KOPT-K1 (cell line): ENCODE measurements around the gene ARHGAP35.
"Not testable (repeated sequence)": the region's sequence is repeated elsewhere in the genome, so short reads cannot be mapped to it uniquely, and the experiment has no call there.

Source experiments
- H3K27ac ChIP-seq: fragments of 200-600 bp; sonication (generic); 2 replicates; pipeline ENCODE4 v1.5.1; 2016; ENCODE audit warnings: antibody characterized with exemption, mild to moderate bottlenecking, low read depth, low read length; ENCODE audit not compliant: poor library complexity, severe bottlenecking
- H3K36me3 ChIP-seq: fragments of 200-600 bp; sonication (generic); 2 replicates; pipeline ENCODE4 v1.5.1; 2017; ENCODE audit warnings: antibody characterized with exemption, mild to moderate bottlenecking, low read length, moderate library complexity; ENCODE audit not compliant: insufficient read depth
- H3K9me3 ChIP-seq: fragments of 200-600 bp; sonication (generic); 2 replicates; pipeline ENCODE4 v1.5.1; 2017; ENCODE audit warnings: antibody characterized with exemption, low read length, mild to moderate bottlenecking; ENCODE audit not compliant: insufficient read depth, poor library complexity, severe bottlenecking

Gene ARHGAP35

DNA sequence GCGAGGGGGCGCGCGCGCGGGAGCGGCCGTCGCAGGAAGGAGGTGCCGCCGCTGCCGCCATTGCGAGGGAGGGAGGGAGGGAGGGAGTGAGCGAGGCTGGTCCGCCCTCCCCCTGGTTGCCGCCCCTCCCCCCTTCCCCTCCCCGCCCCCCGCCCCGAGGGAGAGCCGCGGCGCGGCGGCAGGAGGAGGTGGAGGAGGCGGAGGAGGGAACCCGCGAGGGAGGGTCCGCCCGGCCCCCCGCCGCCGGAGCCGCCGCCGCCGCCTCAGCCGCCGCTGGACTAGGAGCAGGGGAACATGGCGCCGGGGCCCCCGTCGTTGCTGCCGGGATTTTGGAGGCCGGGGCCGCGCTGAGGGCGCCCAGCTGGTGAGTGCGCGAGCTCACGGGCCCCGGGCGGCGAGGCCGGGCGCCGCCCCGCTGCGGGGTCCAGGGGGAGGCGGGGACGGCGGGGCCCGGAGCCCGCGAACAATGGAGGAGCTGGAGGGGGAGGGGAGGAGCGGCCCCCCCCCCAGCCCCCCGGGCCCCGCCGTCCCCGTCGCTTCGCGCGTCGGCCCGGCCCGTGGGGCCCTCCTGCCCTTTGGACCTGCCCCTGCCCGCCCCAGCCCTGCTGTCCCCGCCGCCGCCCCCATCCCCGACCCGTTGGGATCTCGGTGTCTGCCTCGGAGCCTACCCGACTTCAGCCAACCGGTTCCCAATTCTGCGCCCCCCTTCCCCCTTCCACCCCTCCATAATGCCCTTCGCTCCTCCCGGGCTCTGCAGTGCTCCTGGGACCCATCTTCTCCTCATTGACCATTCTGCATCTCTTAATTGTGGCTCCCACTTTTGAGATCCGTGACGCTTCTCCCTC is at the start of gene ARHGAP35:
TSS of gene ARHGAP35 (plus strand) at position 152 of the 845 bp plus-strand sequence. CDS start 57,679 bp downstream, outside the sequence.
- no peaks in the 10 kb centered on the region for H3K9me3 ChIP-seq
- peak within 1 kb of the TSS; percentile 99 for H3K27ac ChIP-seq
- H3K36me3 ChIP-seq, result 0 out of 2 replicates have a peak, but pooled peaks cover 8% of the 10 kb centered on the region

DNA sequence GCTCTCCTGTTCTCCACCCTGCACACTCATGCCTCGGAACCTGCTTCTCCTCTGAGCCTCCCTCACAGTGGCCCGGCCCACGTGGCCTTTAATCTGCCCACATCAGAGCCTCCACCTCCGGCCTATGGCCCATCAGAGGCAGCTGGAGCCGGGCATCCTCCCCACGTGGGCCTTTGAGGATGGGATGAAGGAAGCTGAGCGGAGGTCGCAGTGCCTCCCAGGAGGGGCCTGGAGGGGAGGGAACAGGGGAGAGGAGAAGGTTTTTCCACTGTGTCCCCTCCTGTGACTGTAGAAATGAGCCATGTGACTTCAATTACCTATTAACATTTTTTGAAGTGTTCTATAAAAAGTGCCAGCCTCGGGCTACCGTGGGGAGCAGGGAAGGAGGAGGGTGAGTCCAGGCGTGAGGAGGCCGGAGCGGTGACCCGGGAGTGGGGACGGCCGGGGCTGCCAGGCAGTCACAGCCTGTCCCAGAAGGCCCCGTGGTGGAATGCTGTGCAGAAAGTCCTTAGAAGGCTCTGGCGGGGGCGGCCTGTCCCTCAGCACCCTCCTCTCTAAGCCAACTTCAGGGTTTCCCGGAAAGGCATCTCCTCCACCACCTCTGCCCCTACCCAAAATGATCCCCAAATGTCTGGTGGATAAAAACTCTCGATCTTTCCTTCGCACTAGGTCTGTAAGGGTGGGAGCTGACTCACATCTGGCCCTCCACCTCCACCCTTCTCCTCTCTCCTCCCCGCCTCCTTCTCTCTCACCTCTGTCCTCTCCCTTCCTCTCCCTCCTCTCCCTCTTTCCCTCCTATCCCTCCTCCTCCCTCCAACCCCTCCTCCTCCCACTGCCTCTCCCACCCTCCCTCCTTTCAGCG is 47.6 kb upstream of the ARHGAP35 start:
- H3K9me3 ChIP-seq, result no peaks in the 10 kb centered on the region

DNA sequence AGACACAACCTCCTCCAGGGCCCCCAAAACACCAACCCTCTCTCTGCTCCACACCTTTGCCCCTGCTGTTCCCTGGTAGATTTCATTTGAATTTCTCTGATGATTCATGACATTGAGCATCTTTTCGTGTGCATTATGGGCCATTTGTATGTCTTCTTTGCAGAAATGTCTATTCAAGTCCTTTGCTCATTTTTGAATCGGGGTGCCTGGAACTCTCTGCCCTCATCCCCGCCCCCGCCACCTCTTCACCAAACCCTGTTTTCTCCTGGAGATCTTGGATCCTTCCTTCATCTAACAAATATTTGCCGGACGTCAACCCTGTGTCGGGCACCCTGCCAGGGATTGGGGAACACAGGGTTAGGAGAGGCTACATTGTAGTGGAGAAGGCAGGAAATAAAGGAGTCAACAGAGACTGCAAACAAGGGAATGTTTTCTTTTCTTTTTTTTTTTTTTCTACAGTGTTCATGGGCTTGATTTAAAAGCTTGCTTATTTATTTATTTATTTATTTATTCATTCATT is 46.9 kb upstream of the ARHGAP35 start:
- Histone ChIP-seq H3K27ac (peak overlapping the region; percentile 55), H3K36me3 (no peaks in the 10 kb centered on the region), H3K9me3 (no peaks in the 10 kb centered on the region)

More for the DNA sequence above, 47.6 kb upstream of the ARHGAP35 start:
- Histone ChIP-seq H3K36me3 (no peaks in the 10 kb centered on the region), H3K27ac (peak overlapping the region; percentile 55)

DNA sequence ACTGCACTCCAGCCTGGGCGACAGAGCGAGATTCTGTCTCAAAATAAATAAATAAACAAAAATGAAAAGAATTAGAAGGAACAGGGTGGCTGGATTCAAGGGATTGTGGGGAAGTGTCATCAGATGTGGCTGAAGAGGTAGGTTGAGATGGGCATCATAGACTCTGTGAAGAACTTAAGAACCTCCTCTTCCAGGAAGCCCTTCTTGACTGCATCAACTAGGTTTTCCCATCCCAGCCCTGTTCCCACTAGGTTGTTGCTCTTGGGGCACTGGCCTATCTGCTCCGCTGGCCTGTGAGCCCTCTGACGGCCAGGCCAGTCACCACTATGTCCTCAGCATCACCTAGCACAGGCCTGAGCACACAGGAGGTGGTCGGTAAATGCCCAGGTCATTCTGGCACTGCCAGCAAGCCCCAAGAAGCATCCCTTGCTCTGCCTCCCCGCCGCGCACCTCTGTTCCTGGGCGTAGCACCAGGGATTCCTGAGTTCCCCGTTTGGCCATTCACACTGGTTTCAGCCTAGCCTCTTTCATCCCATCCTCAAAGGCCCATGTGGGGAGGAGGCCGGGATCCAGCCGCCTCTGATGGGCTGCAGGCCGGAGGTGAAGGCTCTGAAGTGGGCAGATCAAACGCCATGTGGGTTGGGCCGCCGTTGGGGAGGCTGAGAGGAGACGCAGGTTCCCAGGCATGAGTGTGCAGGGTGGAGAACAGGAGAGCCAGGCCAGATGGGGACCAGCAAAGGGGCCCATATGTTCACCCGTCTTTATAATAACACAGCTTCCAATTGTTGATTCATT is 44.8 kb upstream of the ARHGAP35 start:
- Histone ChIP-seq H3K9me3 (no peaks in the 10 kb centered on the region), H3K27ac (peak overlapping the region; percentile 34), H3K36me3 (no peaks in the 10 kb centered on the region)

DNA sequence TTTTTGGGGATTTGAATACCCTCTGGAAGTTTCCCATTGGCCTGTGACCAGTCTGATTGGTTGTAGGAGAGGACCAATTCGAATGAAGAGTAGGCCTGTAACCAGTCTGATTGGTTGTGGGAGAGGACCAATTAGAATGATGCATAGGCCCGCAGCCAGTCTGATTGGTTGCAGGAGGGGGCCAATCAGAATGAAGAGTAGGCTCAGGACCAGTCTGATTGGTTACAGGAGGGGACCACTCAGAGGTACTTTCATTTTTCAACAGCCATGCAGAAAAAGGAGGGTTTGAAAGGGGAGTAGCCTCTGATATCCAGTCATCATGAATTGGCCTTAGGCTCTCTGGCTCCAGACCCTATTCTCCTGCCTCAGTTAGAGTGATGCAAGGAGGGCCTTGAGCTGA is 42.0 kb upstream of the ARHGAP35 start:
- Histone ChIP-seq H3K27ac (peak overlapping the region; percentile 39), H3K9me3 (no peaks in the 10 kb centered on the region), H3K36me3 (no peaks in the 10 kb centered on the region)

DNA sequence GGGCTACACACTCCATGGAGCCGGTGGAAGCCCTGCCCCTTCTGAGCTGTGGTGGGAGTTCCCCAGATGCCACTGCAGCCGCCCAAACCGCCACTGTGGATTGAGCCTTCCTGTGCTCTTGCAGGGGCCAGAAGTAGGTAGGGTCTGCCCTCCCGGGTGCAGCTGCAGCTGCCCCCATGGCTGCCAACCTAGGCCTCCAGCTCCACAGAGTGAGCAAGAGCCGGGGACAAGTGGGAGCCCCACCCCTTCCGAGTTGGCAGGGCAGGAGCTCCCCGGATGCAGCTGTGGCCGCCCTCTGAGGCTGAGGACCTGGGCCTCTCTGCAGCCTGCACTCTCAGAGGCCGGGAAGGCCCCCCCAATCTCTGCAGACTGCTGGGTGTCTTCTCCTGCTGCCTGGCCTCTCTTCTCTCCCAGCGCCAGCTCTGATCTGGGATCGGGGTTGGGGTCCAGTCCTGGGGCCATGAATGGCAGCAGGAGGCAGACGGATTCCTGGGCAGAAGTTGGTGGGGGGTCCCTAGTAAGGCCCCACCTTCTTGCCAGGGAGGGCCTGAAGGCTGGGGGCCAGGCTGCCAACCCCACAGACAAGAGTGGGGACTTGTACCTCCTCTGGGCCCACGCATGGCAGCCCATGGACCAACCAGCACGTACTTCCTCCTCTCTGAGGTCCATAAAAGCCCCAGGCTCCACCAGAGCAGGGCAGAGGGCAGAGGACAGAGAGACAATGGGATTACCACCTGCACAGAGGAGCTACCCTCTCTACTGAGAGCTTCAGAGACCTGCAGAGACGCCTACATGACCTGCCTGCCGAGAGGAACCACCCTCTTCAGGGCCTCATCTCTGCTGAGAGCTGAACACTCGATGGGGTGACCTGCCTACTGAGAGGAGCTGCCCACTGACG is 39.0 kb upstream of the ARHGAP35 start:
- Histone ChIP-seq H3K27ac (peak overlapping the region; percentile 99), H3K9me3 (no peaks in the 10 kb centered on the region), H3K36me3 (no peaks in the 10 kb centered on the region)

DNA sequence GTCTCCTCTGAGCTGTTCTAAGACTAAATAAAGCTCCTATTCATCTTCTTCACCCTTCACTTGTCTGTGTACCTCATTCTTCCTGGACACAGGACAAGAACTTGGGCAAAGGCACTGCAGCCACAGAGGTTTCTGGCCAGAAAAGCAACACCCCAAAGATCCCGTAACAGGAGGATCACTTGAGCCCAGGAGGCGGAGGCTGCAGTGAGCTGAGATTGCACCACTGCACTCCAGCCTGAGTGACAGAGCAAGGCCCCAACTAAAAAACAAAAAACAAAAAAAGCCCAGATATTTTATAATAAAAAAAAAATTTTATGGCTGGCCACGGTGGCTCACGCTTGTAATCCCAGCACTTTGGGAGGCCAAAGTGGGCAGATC is 38.4 kb upstream of the ARHGAP35 start:
- H3K9me3 ChIP-seq, H3K36me3 ChIP-seq: not testable (repeated sequence)
- H3K27ac ChIP-seq, result peak overlapping the region; percentile 99

DNA sequence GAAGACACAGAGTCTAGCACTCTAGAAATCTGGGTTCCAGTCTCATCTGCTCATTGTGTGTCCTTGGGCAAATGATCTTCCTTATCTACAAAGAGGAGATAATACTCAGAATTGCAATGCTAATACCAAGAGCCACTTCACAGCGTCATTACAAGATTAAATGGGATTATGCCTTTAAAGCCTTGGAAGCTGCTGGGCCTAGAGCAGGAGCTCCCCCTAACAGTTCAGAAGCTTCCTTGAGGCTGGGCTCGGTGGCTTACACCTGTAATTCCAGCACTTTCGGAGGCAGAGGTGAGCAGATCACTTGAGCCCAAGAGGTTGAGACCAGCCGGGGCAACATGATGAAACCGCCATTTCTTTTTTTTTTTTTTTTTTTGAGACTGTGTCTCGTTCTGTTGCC is 37.7 kb upstream of the ARHGAP35 start:
- Histone ChIP-seq H3K9me3 (no peaks in the 10 kb centered on the region), H3K27ac (peak overlapping the region; percentile 21)

DNA sequence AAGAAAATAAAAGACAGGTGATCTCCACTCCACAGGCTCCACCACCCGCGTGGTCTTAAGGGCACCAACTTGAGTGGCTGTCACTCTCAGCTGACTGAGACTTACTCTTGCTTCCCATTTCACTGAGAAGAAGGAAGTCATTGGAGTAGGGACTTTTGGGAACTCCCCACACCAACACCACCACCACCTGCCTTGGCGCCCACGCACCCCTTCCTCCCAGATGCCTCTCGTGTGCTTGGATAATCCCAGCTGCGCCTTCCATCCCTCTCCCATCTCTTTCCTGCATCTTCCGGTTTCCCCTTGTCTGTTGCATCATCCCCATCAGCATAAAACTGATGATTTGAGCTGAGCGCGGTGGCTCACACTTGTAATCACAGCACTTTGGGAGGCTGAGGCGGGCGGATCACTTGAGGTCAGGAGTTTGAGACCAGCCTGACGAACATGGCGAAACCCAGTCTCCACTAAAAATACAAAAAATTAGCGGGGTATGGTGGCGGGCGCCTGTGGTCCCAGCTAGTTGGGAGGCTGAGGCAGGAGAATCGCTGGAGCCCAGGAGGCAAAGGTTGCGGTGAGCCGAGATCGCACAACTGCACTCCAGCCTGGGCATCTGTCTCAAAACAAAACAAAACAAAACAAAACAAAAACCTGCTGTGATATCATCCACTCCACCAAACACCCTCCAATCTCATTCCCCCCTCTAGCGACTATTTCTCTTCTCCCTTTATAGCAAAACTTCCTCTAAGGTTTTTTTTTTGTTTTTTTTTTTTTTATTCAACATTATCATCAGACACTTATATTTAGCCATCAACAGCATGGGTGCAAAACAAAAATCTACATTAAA is 35.7 kb upstream of the ARHGAP35 start:
- Histone ChIP-seq H3K36me3 (no peaks in the 10 kb centered on the region), H3K27ac (no peak overlapping the region), H3K9me3 (no peaks in the 10 kb centered on the region)

More for the DNA sequence above, 37.7 kb upstream of the ARHGAP35 start:
- H3K36me3 ChIP-seq, result no peaks in the 10 kb centered on the region

DNA sequence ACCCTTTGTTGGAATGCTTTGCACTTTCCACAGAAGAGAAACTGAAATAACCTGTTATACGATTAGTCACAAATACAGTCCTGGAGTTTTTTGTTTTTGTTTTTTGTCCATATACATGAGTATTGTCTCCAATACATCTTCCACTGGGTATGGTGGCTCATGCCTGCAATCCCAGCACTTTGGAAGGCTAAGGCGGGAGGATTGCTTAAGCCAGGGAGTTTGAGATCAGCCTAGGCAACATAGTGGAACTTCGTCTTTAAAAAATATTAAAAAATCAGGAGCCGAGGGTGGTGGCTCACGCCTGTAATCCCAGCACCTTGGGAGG is 35.1 kb upstream of the ARHGAP35 start:
- no peaks in the 10 kb centered on the region for H3K36me3 ChIP-seq
- H3K27ac ChIP-seq, result no peak overlapping the region
- no peaks in the 10 kb centered on the region for H3K9me3 ChIP-seq

DNA sequence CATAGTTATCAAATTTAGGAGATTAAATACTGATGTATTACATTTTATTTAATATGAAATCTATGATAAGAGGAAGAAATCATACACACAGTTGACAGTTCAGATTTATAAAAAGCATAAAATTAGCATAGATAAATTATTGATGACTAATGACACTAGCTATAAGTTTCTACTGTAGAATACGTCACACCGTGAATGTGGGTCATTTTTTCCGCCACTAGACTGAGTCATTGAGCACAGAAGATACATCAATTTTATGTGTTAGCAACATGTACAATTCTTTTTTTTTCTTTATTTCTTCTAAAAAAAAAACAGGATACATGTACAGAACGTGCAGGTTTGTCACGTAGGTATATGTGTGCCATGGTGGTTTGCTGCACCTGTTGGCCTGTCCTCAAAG is 32.3 kb upstream of the ARHGAP35 start:
- no peaks in the 10 kb centered on the region for H3K9me3 ChIP-seq
- no peaks in the 10 kb centered on the region for H3K36me3 ChIP-seq
- H3K27ac ChIP-seq, result no peak overlapping the region

DNA sequence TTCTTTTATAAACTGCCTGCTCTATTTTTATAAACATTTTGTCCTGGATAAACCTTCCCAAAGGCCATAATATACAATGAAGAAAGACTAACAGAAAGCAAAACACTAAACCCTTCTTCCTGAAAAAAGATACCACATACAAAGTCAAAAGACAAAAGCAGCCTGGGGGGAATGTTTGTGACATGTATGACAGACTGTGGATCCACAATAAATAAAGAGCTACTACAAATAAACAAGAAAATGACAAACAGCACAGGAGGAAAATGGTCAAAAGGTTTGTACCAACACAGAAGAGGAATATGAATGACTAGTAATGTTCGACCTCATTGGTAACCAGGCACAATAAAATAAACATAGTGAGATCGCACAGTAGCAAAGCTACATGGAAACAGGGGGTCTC is 29.9 kb upstream of the ARHGAP35 start:
- H3K36me3 ChIP-seq, result no peaks in the 10 kb centered on the region
- H3K27ac ChIP-seq, result no peak overlapping the region
- no peaks in the 10 kb centered on the region for H3K9me3 ChIP-seq

DNA sequence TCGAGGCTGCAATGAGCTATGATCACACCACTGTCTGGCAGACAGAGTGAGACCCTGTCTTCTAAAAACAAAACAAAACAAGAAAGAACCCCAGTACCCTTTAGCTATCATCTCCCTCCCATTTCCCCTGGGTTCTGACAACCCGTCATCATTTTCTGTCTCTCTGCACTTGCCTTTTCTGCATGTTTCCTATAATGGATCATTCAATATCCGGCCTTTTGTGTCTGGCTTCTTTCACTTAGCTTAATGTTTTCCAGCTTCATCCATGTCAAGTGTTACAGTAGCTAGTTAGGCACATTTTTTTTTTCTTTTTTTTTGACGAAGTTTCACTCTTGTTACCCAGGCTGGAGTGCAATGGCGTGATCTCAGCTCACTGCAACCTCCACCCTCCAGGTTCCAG is 26.7 kb upstream of the ARHGAP35 start:
- H3K36me3 ChIP-seq, result peaks cover 19% of the 10 kb centered on the region
- H3K27ac ChIP-seq, result no peak overlapping the region
- no peaks in the 10 kb centered on the region for H3K9me3 ChIP-seq
